Heart left ventricle (tissue), 16 donors: ENCODE results near the gene JPH2. TPM values are rescaled to one million over a fixed set of nuclear protein-coding genes. Genes with fewer than 3 reads are reported as not detected.
"Not testable (repeated sequence)": the region's sequence is repeated elsewhere in the genome, so short reads cannot be mapped to it uniquely, and the experiment has no call there.

Experiments used
- ATAC-seq, 4 donors: fragments of 200-7000 bp; cut with Tn5 transposase; one replicate each; pipeline ENCODE4 v1.9.1; 2020 to 2022; ENCODE audit warnings: moderate library complexity in 4 of 4, mild to moderate bottlenecking in 3 of 4, moderate number of reproducible peaks in 1 of 4
- DNase-seq, 5 donors: peaks; one replicate each; pipeline ENCODE4 v3.0.0-alpha.2; 2020
- H3K27ac ChIP-seq, 12 donors: fragments of 200-600 bp; sonication (generic) in 4 of 12; one replicate each; pipeline versions ENCODE4 v1.5.0 to v1.8.0; 2016 to 2022; ENCODE audit warnings: mild to moderate bottlenecking in 2 of 12
- H3K27me3 ChIP-seq, 9 donors: fragments of 200-600 bp; sonication (generic) in 2 of 9; one replicate each; pipeline versions ENCODE4 v1.5.1 to v1.8.0; 2016 to 2022; ENCODE audit warnings: mild to moderate bottlenecking in 3 of 9
- H3K36me3 ChIP-seq, 9 donors: fragments of 200-600 bp; sonication (generic) in 2 of 9; one replicate each; pipeline versions ENCODE4 v1.5.0 to v1.8.0; 2018 to 2022; ENCODE audit warnings: mild to moderate bottlenecking in 2 of 9
- H3K4me1 ChIP-seq, 12 donors: fragments of 200-600 bp; sonication (generic) in 4 of 12; one replicate each; pipeline versions ENCODE4 v1.5.0 to v1.8.0; 2016 to 2022; ENCODE audit warnings: mild to moderate bottlenecking in 3 of 12
- H3K4me3 ChIP-seq, 12 donors: fragments of 200-600 bp; sonication (generic) in 4 of 12; one replicate each; pipeline versions ENCODE4 v1.5.0 to v1.8.0; 2017 to 2022; ENCODE audit warnings: mild to moderate bottlenecking in 9 of 12, moderate library complexity in 4 of 12
- H3K9me3 ChIP-seq, 12 donors: fragments of 200-600 bp; sonication (generic) in 4 of 12; one replicate each; pipeline versions ENCODE4 v1.5.0 to v1.8.0; 2016 to 2022; ENCODE audit warnings: mild to moderate bottlenecking in 1 of 12
- POLR2A ChIP-seq, 2 donors: fragments of 450-650 bp; IDR thresholded peaks; one replicate each; pipeline ENCODE4 v1.6.1; 2017; ENCODE audit warnings: antibody characterized with exemption in 2 of 2, mild to moderate bottlenecking in 2 of 2, moderate library complexity in 2 of 2
- WGBS, 4 donors: extraction: QIAGEN DNeasy Blood & Tissue Kit in 2 of 4; methylation state at CpG; one replicate each; pipeline versions ENCODE4 v1.1.5 to v1.1.7; 2013 to 2018; 5-methylcytosine and 5-hydroxymethylcytosine counted together
- intact Hi-C, 10 donors: fragments of 100-400 bp; cut with DNase I; formaldehyde crosslinking; loops; one replicate each; pipeline versions ENCODE4 v1.11.1 to v1.14.2; 2022
- polyA plus RNA-seq, 2 donors: library from polyadenylated mRNA; stranded (reverse); fragments of 200-250 nt; gene quantifications; one replicate each; pipeline ENCODE4 v1.2.3, GENCODE V29; 2013
- total RNA-seq, 9 donors: library from RNA; depleted of rRNA in 2 of 9; stranded (reverse); fragments of >200 nt in 2 of 9; fragmentation: NEBNext Ultra II Directional in 3 of 9; extraction: Animal tissue kit (Norgen Biotek cat#: 25700) in 3 of 9; gene quantifications; one replicate each; pipeline versions ENCODE4 v1.1.0 to v1.2.4, GENCODE V29; 2016 to 2023
- TF ChIP-seq, protein P1 (sequence below), 12 donors: fragments of 200-600 bp; sonication (generic) in 4 of 12; IDR thresholded peaks; one replicate each; pipeline versions ENCODE4 v1.5.0 to v1.8.0; 2018 to 2022; ENCODE audit warnings: antibody characterized with exemption in 12 of 12, mild to moderate bottlenecking in 5 of 12
- donor health status: ischemic (EF 13 %, LVEDD 7.1; RV severe dilation, severe dysfunction).
- donor health status: healthy with polysubstance abuse.
- donor health status: DM: no; HTN: yes; CAD: no.
- donor health status: DM: no; HTN: no; CAD: no.
- donor health status: ischemic (EF 25% LVEDD 6.9; RV normal size, moderate dysfunction).
- donor health status: ischemic (EF 25% LVEDD 5.7; RV mildly dilated, moderate dysfunction).
- donor health status: healthy.
- donor health status: DM: yes; HTN: yes; CAD: no.
- donor health status: ischemic (EF 35%, LVEDD 5.7; RV mildly dilated, moderate dysfunction).
- donor health status: nonischemic (EF 11% LVEDD 7.7; RV severe dilation, severe dysfunction).
- donor health status: DM: yes; HTN: yes; CAD: no.
- donor health status: PGD.
- donor health status: ischemic (EF 29% LVEDD 5.4; RV normal size, mild dysfunction).
- donor health status: nonischemic (EF 23%, LVEDD 6.1; RV moderate dilation, normal function).

The JPH2 gene
- total and polyA plus RNA-seq, 11 donors = 99.5 to 219 (median 155) TPM

DNA sequence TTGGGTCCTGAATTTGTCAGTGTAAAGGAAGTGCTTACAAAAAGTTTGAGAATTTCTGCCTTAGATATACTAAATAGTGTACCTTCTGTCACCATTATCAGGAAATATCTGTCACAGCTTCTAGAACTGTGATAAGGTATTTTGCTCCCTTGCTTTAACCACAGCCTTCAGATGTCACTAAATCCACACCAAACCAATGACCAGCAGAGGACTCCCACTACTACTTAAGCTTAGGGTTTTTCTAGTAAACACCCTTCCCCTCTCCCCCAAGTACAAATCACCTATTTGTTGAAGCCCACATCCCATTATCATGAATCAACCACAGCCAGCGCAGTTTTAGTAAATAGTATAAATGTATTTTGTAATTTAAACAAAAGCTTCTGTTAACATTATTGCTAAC is 8.6 kb upstream of the JPH2 start:
- TF ChIP-seq, protein P1, sequence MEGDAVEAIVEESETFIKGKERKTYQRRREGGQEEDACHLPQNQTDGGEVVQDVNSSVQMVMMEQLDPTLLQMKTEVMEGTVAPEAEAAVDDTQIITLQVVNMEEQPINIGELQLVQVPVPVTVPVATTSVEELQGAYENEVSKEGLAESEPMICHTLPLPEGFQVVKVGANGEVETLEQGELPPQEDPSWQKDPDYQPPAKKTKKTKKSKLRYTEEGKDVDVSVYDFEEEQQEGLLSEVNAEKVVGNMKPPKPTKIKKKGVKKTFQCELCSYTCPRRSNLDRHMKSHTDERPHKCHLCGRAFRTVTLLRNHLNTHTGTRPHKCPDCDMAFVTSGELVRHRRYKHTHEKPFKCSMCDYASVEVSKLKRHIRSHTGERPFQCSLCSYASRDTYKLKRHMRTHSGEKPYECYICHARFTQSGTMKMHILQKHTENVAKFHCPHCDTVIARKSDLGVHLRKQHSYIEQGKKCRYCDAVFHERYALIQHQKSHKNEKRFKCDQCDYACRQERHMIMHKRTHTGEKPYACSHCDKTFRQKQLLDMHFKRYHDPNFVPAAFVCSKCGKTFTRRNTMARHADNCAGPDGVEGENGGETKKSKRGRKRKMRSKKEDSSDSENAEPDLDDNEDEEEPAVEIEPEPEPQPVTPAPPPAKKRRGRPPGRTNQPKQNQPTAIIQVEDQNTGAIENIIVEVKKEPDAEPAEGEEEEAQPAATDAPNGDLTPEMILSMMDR (IDR thresholded peaks at IDR 0.05) = no peak
- TF ChIP-seq POLR2A (IDR thresholded peaks at IDR 0.05) = no peak
- H3K4me3 ChIP-seq = no peak overlapping the region
- peaks cover 0 to 14% (median 6%) of the 10 kb centered on the region in 12 donors for H3K4me1 ChIP-seq
- intact Hi-C loops = loop anchor here in 1 of 10 donors (10.0 kb wide), 1 partner anchor 441 kb away; no protein-coding TSS in a partner anchor
- H3K9me3 ChIP-seq = no peaks in the 10 kb centered on the region
- no peak overlapping the region for H3K27ac ChIP-seq
- no peak for ATAC-seq
- no peaks in the 10 kb centered on the region for H3K27me3 ChIP-seq
- peaks cover 0 to 56% (median 50%) of the 10 kb centered on the region in 9 donors for H3K36me3 ChIP-seq
- WGBS, 4 donors = 94 to 99% (median 97%) methylated on average over 1 of the region's 1 CpG
- DNase-seq = no peak

- DNase-seq = no peak
- 77 to 84% (median 83%) methylated on average over 2 of the region's 2 CpGs for WGBS, 4 donors
- intact Hi-C loops = loop anchor here in 2 of 10 donors (5.0 to 10.0 kb wide), 2 partner anchors 136 to 439 kb away; no protein-coding TSS in a partner anchor
- no peaks in the 10 kb centered on the region for H3K9me3 ChIP-seq
- H3K27ac ChIP-seq = no peak overlapping the region
- no peaks in the 10 kb centered on the region for H3K27me3 ChIP-seq
- peaks cover 0 to 38% (median 32%) of the 10 kb centered on the region in 9 donors for H3K36me3 ChIP-seq
- TF ChIP-seq POLR2A (IDR thresholded peaks at IDR 0.05) = no peak
- TF ChIP-seq, protein P1 (IDR thresholded peaks at IDR 0.05) = no peak
- no peak overlapping the region for H3K4me3 ChIP-seq
- no peak for ATAC-seq
- H3K4me1 ChIP-seq = peaks cover 0 to 18% (median 3%) of the 10 kb centered on the region in 12 donors
Measured at GRCh38 chr20:44193801-44194200, 6.8 kb upstream of the JPH2 start.

GRCh38 chr20:44191640-44192039 is 4.7 kb upstream of the JPH2 start:
- DNase-seq, ATAC-seq, H3K9me3 ChIP-seq, H3K4me3 ChIP-seq, H3K27ac ChIP-seq: not testable (repeated sequence)
- H3K4me1 ChIP-seq = peaks cover 0 to 32% (median 19%) of the 10 kb centered on the region in 12 donors
- 86 to 88% (median 87%) methylated on average over 5 of the region's 5 CpGs for WGBS, 4 donors
- intact Hi-C loops = loop anchor here in 5 of 10 donors (2.0 to 10.0 kb wide), 3 partner anchors 75 to 437 kb away; no protein-coding TSS in a partner anchor
- peaks cover 0 to 13% (median 0%) of the 10 kb centered on the region in 9 donors for H3K27me3 ChIP-seq
- H3K36me3 ChIP-seq = peaks cover 0 to 17% (median 10%) of the 10 kb centered on the region in 9 donors

DNA sequence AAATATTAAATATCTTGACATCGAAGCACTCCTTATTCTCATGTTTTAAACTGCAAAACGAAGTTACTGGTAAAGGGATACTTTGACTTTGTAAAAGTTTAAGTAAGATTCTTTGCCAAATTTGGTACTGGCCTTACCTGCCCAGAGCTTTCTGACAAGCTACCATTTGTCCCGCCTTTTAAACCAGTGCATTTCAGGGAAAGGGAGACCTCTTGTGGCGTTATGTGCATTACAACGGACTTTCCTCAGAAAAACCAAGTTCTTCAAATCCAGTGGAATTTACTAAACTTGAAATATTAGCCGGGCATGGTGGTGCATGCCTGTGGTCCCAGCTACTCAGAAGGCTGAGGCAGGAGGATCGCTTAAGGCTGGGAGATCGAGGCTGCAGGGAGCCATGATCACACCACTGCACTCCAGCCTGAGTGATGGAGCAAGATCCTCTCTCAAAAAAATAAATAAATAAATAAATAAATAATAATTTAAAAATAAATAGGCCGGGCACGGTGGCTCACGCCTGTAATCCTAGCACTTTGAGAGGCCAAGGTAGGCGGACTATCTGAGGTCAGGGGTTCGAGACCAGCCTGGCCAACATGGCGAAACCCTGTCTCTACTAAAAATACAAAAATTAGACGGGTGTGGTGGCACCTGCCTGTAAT is 3.3 kb upstream of the JPH2 start:
- H3K9me3 ChIP-seq, H3K4me3 ChIP-seq, ATAC-seq, H3K36me3 ChIP-seq: not testable (repeated sequence)
- TF ChIP-seq, protein P1 (IDR thresholded peaks at IDR 0.05) = peak; percentile 58 to 86 (median 78)
- Histone ChIP-seq H3K27ac (peak overlapping the region in 2 of 12 donors; percentile 94), H3K4me1 (peaks cover 0 to 32% (median 19%) of the 10 kb centered on the region in 12 donors), H3K27me3 (peaks cover 0 to 21% (median 0%) of the 10 kb centered on the region in 9 donors)
- peak in 1 of 5 donors; percentile 46 for DNase-seq
- WGBS, 4 donors = 25 to 26% (median 25%) methylated on average over 15 of the region's 15 CpGs
- intact Hi-C loops = loop anchor here in 7 of 10 donors (1.0 to 10.0 kb wide), 5 partner anchors 73 to 436 kb away; no protein-coding TSS in a partner anchor
